H1 (cell line): ENCODE data around the gene NDUFS7. TPM values are rescaled to one million over a fixed set of nuclear protein-coding genes. Genes with fewer than 3 reads are reported as not detected.

ENCODE experiments used
- CTCF ChIA-PET: fragments of 300-600 bp; sonication (Branson Sonifier 250); formaldehyde crosslinking; loops from one replicate; lab custom pipeline; 2021; ENCODE audit not compliant: partially characterized antibody; lab: Charles Lee
- POLR2A ChIA-PET: fragments of 300-600 bp; sonication (Branson Sonifier 250); formaldehyde crosslinking; loops from one replicate; lab custom pipeline; 2021; ENCODE audit warnings: inconsistent platforms; ENCODE audit not compliant: partially characterized antibody; lab: Charles Lee
- DNase-seq, 2 experiments: peaks; one replicate each; pipeline versions ENCODE4 v3.0.0 to v3.0.0-alpha.2; 2010 to 2022; ENCODE audit warnings: low spot score in 2 of 2, low read depth in 1 of 2, mixed read lengths in 1 of 2
- FAIRE-seq: peaks from 2 replicates; lab custom pipeline; 2011; peaks lifted over from hg19 to GRCh38; lab: Jason Lieb, UNC
- H2AFZ ChIP-seq: 2 replicates; pipeline ENCODE4 v1.8.1; 2012; ENCODE audit warnings: low read length, inconsistent platforms
- H2AK5ac ChIP-seq: 2 replicates; pipeline ENCODE4 v1.6.1; 2013; ENCODE audit warnings: low read depth, low read length
- H2BK120ac ChIP-seq: replicated peaks from 2 replicates; pipeline ENCODE3; 2013; ENCODE audit warnings: low read depth, low read length, inconsistent platforms
- H2BK12ac ChIP-seq: 2 replicates; pipeline ENCODE4 v1.6.1; 2013; ENCODE audit warnings: low read depth, low read length
- H2BK15ac ChIP-seq: 2 replicates; pipeline ENCODE4 v1.6.1; 2013; ENCODE audit warnings: low read length
- H2BK20ac ChIP-seq: 2 replicates; pipeline ENCODE4 v1.6.1; 2013; ENCODE audit warnings: low read length
- H2BK5ac ChIP-seq: 2 replicates; pipeline ENCODE4 v1.6.1; 2013; ENCODE audit warnings: low read depth, low read length
- H3K14ac ChIP-seq: 2 replicates; pipeline ENCODE4 v1.6.1; 2013; ENCODE audit warnings: inconsistent platforms; ENCODE audit not compliant: insufficient read length
- H3K18ac ChIP-seq: 2 replicates; pipeline ENCODE4 v1.6.1; 2013; ENCODE audit warnings: low read length; ENCODE audit errors: extremely low read depth
- H3K23ac ChIP-seq: 2 replicates; pipeline ENCODE4 v1.6.1; 2013; ENCODE audit warnings: inconsistent platforms; ENCODE audit not compliant: insufficient read length
- H3K23me2 ChIP-seq: 2 replicates; pipeline ENCODE4 v1.6.1; 2013; ENCODE audit warnings: low read depth, low read length
- H3K27ac ChIP-seq: 2 replicates; pipeline ENCODE4 v1.6.1; 2011; ENCODE audit warnings: low read depth, low read length, inconsistent platforms
- H3K27me3 ChIP-seq, 4 experiments: replicated peaks in 1 of 4; 1 replicate in 1 of 4; 2 replicates in 3 of 4; pipeline versions ENCODE4 v1.6.1 to v1.8.1; 2011 to 2013; ENCODE audit warnings: low read length in 3 of 4, mild to moderate bottlenecking in 3 of 4, inconsistent platforms in 2 of 4, mixed read lengths in 2 of 4, moderate library complexity in 1 of 4; ENCODE audit not compliant: control insufficient read depth in 3 of 4, insufficient read depth in 3 of 4; ENCODE audit errors: extremely low read depth in 1 of 4
- H3K36me3 ChIP-seq, 4 experiments: 2 replicates each; pipeline versions ENCODE4 v1.6.1 to v1.8.1; 2011 to 2013; ENCODE audit warnings: mild to moderate bottlenecking in 4 of 4, low read length in 3 of 4, moderate library complexity in 2 of 4, control low read depth in 1 of 4, inconsistent platforms in 1 of 4; ENCODE audit not compliant: insufficient read depth in 4 of 4, control insufficient read depth in 2 of 4
- H3K4ac ChIP-seq: replicated peaks from 2 replicates; pipeline ENCODE3; 2013; ENCODE audit warnings: low read length, low read depth, mixed read lengths, inconsistent platforms; ENCODE audit not compliant: insufficient read length
- H3K4me1 ChIP-seq, 4 experiments: replicated peaks in 1 of 4; 1 replicate in 1 of 4; 2 replicates in 3 of 4; pipeline versions ENCODE4 v1.6.1 to v1.8.1; 2011 to 2013; ENCODE audit warnings: low read length in 3 of 4, inconsistent platforms in 2 of 4, mixed read lengths in 1 of 4; ENCODE audit not compliant: insufficient read depth in 4 of 4, control insufficient read depth in 3 of 4
- H3K4me2 ChIP-seq, 2 experiments: 2 replicates each; pipeline versions ENCODE4 v1.6.1 to v1.8.1; 2011 to 2013; ENCODE audit warnings: low read depth in 2 of 2, low read length in 2 of 2, control low read depth in 1 of 2, inconsistent platforms in 1 of 2, mild to moderate bottlenecking in 1 of 2; ENCODE audit not compliant: insufficient read depth in 1 of 2
- H3K4me3 ChIP-seq, 4 experiments: fragments of 200-600, 300-600 bp in 1 of 4; sonication (generic), shearing (Covaris generic), sonication (Bioruptor Twin) in 1 of 4; 2 replicates each; pipeline versions ENCODE4 v1.5.1 to v1.8.1; 2011 to 2016; ENCODE audit warnings: low read length in 4 of 4, low read depth in 3 of 4, control low read depth in 2 of 4, inconsistent platforms in 2 of 4, mild to moderate bottlenecking in 2 of 4, mixed read lengths in 1 of 4, moderate library complexity in 1 of 4; ENCODE audit not compliant: insufficient read depth in 2 of 4; ENCODE audit errors: extremely low read depth in 1 of 4
- H3K56ac ChIP-seq: replicated peaks from 2 replicates; pipeline ENCODE3; 2013; ENCODE audit warnings: low read depth, mild to moderate bottlenecking, mixed read lengths, low read length, inconsistent platforms; ENCODE audit not compliant: insufficient read length
- H3K79me1 ChIP-seq: 2 replicates; pipeline ENCODE4 v1.6.1; 2013; ENCODE audit warnings: low read depth, low read length, control low read depth
- H3K79me2 ChIP-seq, 2 experiments: 2 replicates each; pipeline versions ENCODE4 v1.6.1 to v1.8.1; 2012 to 2013; ENCODE audit warnings: low read length in 2 of 2, mild to moderate bottlenecking in 2 of 2, inconsistent platforms in 1 of 2; ENCODE audit not compliant: insufficient read depth in 2 of 2, control insufficient read depth in 1 of 2
- H3K9ac ChIP-seq, 4 experiments: replicated peaks in 1 of 4; 1 replicate in 1 of 4; 2 replicates in 3 of 4; pipeline versions ENCODE4 v1.6.1 to v1.8.1; 2011 to 2013; ENCODE audit warnings: low read depth in 3 of 4, low read length in 3 of 4, control low read depth in 2 of 4, mild to moderate bottlenecking in 2 of 4, moderate library complexity in 2 of 4, inconsistent platforms in 1 of 4; ENCODE audit errors: extremely low read depth in 1 of 4
- H3K9me3 ChIP-seq, 2 experiments: 2 replicates each; pipeline versions ENCODE4 v1.6.1 to v1.8.1; 2012 to 2013; ENCODE audit warnings: mild to moderate bottlenecking in 2 of 2, moderate library complexity in 2 of 2, control low read depth in 1 of 2, inconsistent platforms in 1 of 2, low read depth in 1 of 2, low read length in 1 of 2, mixed read lengths in 1 of 2; ENCODE audit not compliant: insufficient read depth in 2 of 2
- H4K20me1 ChIP-seq, 2 experiments: replicated peaks in 1 of 2; 2 replicates each; pipeline versions ENCODE3 to v1.8.1; 2011 to 2013; ENCODE audit warnings: inconsistent platforms in 2 of 2, low read length in 2 of 2, mild to moderate bottlenecking in 1 of 2; ENCODE audit not compliant: insufficient read depth in 2 of 2, control insufficient read depth in 1 of 2
- H4K5ac ChIP-seq: 2 replicates; pipeline ENCODE4 v1.6.1; 2013; ENCODE audit warnings: low read length, low read depth, mixed read lengths, inconsistent platforms; ENCODE audit not compliant: insufficient read length
- H4K8ac ChIP-seq: 2 replicates; pipeline ENCODE4 v1.8.0; 2013; ENCODE audit warnings: mild to moderate bottlenecking, moderate library complexity, low read length, inconsistent platforms; ENCODE audit not compliant: insufficient read depth; ENCODE audit errors: extremely low read depth
- H4K91ac ChIP-seq: replicated peaks from 2 replicates; pipeline ENCODE3; 2013; ENCODE audit warnings: low read length, mixed read lengths, inconsistent platforms; ENCODE audit not compliant: insufficient read length
- GTF2F1 ChIP-seq: IDR thresholded peaks from 2 replicates; pipeline ENCODE4 v1.6.1; 2012; ENCODE audit warnings: low read depth, low read length, improper control_type of control experiment, borderline replicate concordance
- WGBS, 2 experiments: shearing (Covaris generic) in 1 of 2; methylation state at CpG; one replicate each; pipeline versions ENCODE4 v1.1.6 to v1.1.7; 2013 to 2015; ENCODE audit warnings: low lambda C conversion rate in 2 of 2, mixed read lengths in 2 of 2, inconsistent platforms in 1 of 2, low coverage in 1 of 2, missing lambda C conversion rate in 1 of 2; ENCODE audit not compliant: insufficient replicate concordance in 2 of 2, insufficient coverage in 1 of 2, insufficient read length in 1 of 2; ENCODE audit errors: extremely low coverage in 1 of 2, missing lambda C conversion rate in 1 of 2; 5-methylcytosine and 5-hydroxymethylcytosine counted together
- polyA plus RNA-seq, 7 experiments: library from polyadenylated mRNA; depleted of rRNA in 3 of 7; stranded (reverse) in 5 of 7; unstranded in 2 of 7; fragments of >200 nt in 5 of 7; fragments of 200-250 nt in 2 of 7; gene quantifications; 1 replicate in 5 of 7; 2 replicates in 1 of 7; 4 replicates in 1 of 7; pipeline versions ENCODE4 v1.2.1 to v1.2.3, GENCODE V29; 2011 to 2013; ENCODE audit warnings: missing spikeins in 2 of 7, mixed read lengths in 2 of 7
- total RNA-seq: library from RNA; stranded (reverse); fragmentation: NEBNext Ultra II Directional; extraction: Animal tissue kit (Norgen Biotek cat#: 25700); gene quantifications from 2 replicates; pipeline ENCODE4 v1.2.1, GENCODE V29; 2021

Gene NDUFS7
- total and polyA plus RNA-seq, 2 of the 8 experiments (the other 6 are each of a cell fraction or from before 2014, with no cell fraction given): 78.1 to 309 TPM

DNA sequence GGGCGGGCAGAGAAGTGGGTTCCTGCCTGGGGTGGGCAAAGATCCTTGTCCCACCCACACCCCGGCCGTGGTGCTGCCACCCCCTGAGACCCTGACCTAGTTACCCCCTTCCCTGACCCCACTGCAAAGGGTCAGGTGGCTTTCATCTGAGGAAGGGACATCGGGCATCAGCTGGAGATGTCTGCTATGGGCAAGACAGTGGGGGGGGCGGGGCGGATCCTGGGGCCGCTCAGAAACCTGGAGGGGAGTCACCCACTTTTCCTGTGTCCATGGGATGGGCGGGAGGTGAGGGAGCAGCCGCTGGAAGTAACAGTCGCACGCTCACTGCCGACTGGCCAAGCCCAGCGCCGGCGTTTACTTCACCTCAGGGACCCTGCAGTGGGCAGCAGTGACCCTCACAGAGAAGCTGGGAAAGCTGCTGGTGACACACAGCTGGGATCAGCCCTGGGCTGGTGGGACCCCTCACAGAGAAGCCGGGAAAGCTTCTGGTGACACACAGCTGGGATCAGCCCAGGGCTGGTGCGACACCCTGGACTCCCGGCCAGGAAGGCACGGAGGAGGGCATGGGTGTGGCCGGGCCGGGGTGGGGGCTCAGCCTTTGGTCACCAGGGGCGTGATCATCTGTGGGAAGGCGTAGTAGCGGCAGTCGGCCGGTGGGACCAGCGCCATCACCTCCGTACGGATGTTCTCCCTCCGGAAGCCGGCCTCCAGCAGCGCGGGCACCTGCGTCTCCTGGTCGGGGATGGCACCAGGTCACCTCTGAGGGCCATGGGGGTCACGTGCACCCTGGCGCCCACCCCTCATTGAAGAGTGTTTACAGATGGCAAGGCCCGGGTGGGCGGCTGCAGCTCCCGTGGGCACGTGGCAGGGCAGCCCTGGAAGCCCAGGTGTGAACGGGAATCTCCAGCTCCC, 13.3 kb downstream of the NDUFS7 start:
- Histone ChIP-seq H3K4ac (no peak overlapping the region), H4K20me1 (peaks cover 4 to 6% of the 10 kb centered on the region in 2 experiments), H3K18ac (no peak overlapping the region), H3K27ac (no peak overlapping the region), H4K5ac (no peak overlapping the region), H3K23ac (no peak overlapping the region), H4K8ac (no peak overlapping the region; the same call in 1 of the 2 replicates), H3K4me1 (peaks cover 0 to 10% (median 2%) of the 10 kb centered on the region in 4 experiments; a peak in 4 of 7 replicates), H2BK12ac (no peak overlapping the region), H3K9ac (no peak overlapping the region), H2AFZ (no peak overlapping the region), H3K14ac (no peak overlapping the region), H2BK20ac (no peak overlapping the region), H3K79me2 (no peaks in the 10 kb centered on the region), H3K23me2 (peaks cover 3% of the 10 kb centered on the region; the same call in 1 of the 2 replicates), H3K4me3 (no peak overlapping the region), H3K4me2 (no peak overlapping the region), H3K27me3 (no peaks in the 10 kb centered on the region; a peak in 1 of 7 replicates), H3K79me1 (no peaks in the 10 kb centered on the region; the same call in 1 of the 2 replicates), H4K91ac (no peak overlapping the region), H3K56ac (no peak overlapping the region)
- no peak for DNase-seq
- ChIA-PET POLR2A (interaction anchor here (0.6 to 1.6 kb wide), 12 partner anchors 9 to 312 kb away, joined by 3 to 15 read pairs (median 3); partner anchors contain the start of gene CIRBP), CTCF (interaction anchor here (0.7 to 0.9 kb wide), 3 partner anchors 8 to 130 kb away, joined by 3 to 4 read pairs (median 3); no protein-coding TSS in a partner anchor)
- no peak for FAIRE-seq
- no peak for TF ChIP-seq GTF2F1
- TF ChIP-seq, all 59 proteins: peak for 0
- Histone ChIP-seq H2BK5ac (no peak overlapping the region), H2BK15ac (no peak overlapping the region), H2AK5ac (no peak overlapping the region), H3K9me3 (no peaks in the 10 kb centered on the region), H3K36me3 (peaks cover 0 to 9% (median 2%) of the 10 kb centered on the region in 4 experiments; a peak in 2 of 8 replicates), H2BK120ac (no peak overlapping the region)
- 88% methylated on average over 28 of the region's 42 CpGs; no CpG with 5 or more reads in 1 of the 2 experiments for WGBS, 2 experiments
